Measurements from ENCODE around the gene APOL2. TPM values are rescaled to one million over a fixed set of nuclear protein-coding genes. Genes with fewer than 3 reads are reported as not detected.

APOL2 gene
- total RNA-seq, 1 experiment from 2014 or later: 9.9 TPM

DNA sequence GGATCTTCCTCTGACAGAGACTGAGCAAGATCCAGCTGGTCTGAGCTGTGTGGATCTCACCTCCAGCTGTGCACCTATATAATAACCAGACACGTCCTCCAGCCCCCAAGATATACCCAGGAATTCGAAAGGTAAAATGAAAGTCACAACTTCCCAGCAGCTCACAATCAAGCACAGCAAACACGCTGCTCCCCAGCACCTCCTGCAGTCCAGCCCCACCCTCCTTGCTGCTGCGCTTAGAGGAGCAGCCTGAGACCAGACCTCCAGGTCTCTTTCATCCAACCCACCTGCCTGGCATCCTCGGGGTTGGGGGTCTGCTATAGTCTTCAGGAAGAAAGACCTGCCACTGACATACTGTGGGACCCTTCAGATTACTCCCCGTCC, 34.7 kb downstream of the APOL2 start:
- Histone ChIP-seq H3K79me2 (ENCODE audit: insufficient read depth, low read length) (no peaks in the 10 kb centered on the region), H3K9ac (ENCODE audit: low read length) (no peak overlapping the region), H2AFZ (ENCODE audit: low read depth, low read length, poor library complexity, severe bottlenecking) (no peak overlapping the region), H3K9me2 (ENCODE audit: insufficient read depth) (no peaks in the 10 kb centered on the region), H3K4me1 (ENCODE audit: control insufficient read depth in 1 of 2, insufficient read depth in 2 of 2, low read length in 2 of 2) (no peaks in the 10 kb centered on the region), H4K20me1 (ENCODE audit: insufficient read depth) (no peaks in the 10 kb centered on the region), H3K27ac (ENCODE audit: low read depth, low read length) (no peak overlapping the region), H3K4me3 (replicated peaks in 1 of 2; ENCODE audit: low read depth in 1 of 2, low read length in 2 of 2) (no peak overlapping the region), H3K36me3 (ENCODE audit: control insufficient read depth in 1 of 2, insufficient read depth in 2 of 2, low read length in 2 of 2) (no peaks in the 10 kb centered on the region), H3K27me3 (ENCODE audit: insufficient read depth, low read length) (no peaks in the 10 kb centered on the region; the same call in 1 of the 2 replicates), H3K4me2 (ENCODE audit: low read length) (no peak overlapping the region), H3K9me3 (ENCODE audit: control insufficient read depth in 1 of 2, insufficient read depth in 1 of 2, low read depth in 1 of 2, low read length in 2 of 2) (no peaks in the 10 kb centered on the region)
- POLR2A ChIA-PET: no interaction called here
- RAD21 ChIA-PET (ENCODE audit: low non-redundant PET in 1 of 2, low total read pairs in 2 of 2, uncharacterized antibody in 2 of 2, unreplicated experiment in 2 of 2): no interaction called here
- intact Hi-C loops (cut with micrococcal nuclease): no loop called here
- ATAC-seq (no peak; the same call in 1 of the 2 replicates), DNase-seq (ENCODE audit: low read depth, low spot score) (no peak)
- BruUV-seq (replicated peaks): no TSS peak
- TF ChIP-seq POLR2AphosphoS5 (IDR thresholded peaks at IDR 0.05; ENCODE audit: low read depth, low read length) (no peak), SRF (IDR thresholded peaks at IDR 0.05; ENCODE audit: low read depth) (no peak), EZH2phosphoT487 (IDR thresholded peaks at IDR 0.05; ENCODE audit: borderline replicate concordance) (no peak), SIN3A (IDR thresholded peaks at IDR 0.05; ENCODE audit: low read depth) (no peak), ZFX (IDR thresholded peaks at IDR 0.05) (no peak), YY1 (IDR thresholded peaks at IDR 0.05; ENCODE audit: extremely low read depth, insufficient replicate concordance, low read depth, low read length) (no peak), ELF1 (IDR thresholded peaks at IDR 0.05; ENCODE audit: borderline replicate concordance, low read depth) (no peak), ZNF274 (IDR thresholded peaks at IDR 0.05; ENCODE audit: low read depth, low read length) (no peak), RAD21 (IDR thresholded peaks at IDR 0.05; ENCODE audit: low read depth) (no peak), SP1 (IDR thresholded peaks at IDR 0.05; ENCODE audit: low read depth) (no peak), FOSL1 (IDR thresholded peaks at IDR 0.05; ENCODE audit: low read depth) (no peak), EGR1 (IDR thresholded peaks at IDR 0.05; ENCODE audit: low read depth) (no peak)
- TF ChIP-seq, protein P1, sequence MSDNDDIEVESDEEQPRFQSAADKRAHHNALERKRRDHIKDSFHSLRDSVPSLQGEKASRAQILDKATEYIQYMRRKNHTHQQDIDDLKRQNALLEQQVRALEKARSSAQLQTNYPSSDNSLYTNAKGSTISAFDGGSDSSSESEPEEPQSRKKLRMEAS (IDR thresholded peaks at IDR 0.05): no peak
- TF ChIP-seq, protein P2, sequence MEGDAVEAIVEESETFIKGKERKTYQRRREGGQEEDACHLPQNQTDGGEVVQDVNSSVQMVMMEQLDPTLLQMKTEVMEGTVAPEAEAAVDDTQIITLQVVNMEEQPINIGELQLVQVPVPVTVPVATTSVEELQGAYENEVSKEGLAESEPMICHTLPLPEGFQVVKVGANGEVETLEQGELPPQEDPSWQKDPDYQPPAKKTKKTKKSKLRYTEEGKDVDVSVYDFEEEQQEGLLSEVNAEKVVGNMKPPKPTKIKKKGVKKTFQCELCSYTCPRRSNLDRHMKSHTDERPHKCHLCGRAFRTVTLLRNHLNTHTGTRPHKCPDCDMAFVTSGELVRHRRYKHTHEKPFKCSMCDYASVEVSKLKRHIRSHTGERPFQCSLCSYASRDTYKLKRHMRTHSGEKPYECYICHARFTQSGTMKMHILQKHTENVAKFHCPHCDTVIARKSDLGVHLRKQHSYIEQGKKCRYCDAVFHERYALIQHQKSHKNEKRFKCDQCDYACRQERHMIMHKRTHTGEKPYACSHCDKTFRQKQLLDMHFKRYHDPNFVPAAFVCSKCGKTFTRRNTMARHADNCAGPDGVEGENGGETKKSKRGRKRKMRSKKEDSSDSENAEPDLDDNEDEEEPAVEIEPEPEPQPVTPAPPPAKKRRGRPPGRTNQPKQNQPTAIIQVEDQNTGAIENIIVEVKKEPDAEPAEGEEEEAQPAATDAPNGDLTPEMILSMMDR (IDR thresholded peaks at IDR 0.05 in 2 of 3, conservative IDR thresholded peaks at IDR 0.05 in 1 of 3; ENCODE audit: borderline replicate concordance in 1 of 3, insufficient read depth in 1 of 3, low read depth in 2 of 3, low read length in 2 of 3): no peak
- TF ChIP-seq, protein P3, sequence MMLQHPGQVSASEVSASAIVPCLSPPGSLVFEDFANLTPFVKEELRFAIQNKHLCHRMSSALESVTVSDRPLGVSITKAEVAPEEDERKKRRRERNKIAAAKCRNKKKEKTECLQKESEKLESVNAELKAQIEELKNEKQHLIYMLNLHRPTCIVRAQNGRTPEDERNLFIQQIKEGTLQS (IDR thresholded peaks at IDR 0.05): no peak
- CTCF ChIA-PET: interaction anchor here (0.8 kb wide), 1 partner anchor 24 kb away, joined by 3 read pairs; no protein-coding TSS in a partner anchor

Measured in HCT116 (cell line).